Heart left ventricle (tissue), 16 donors: Measurements from ENCODE around the gene PIGS. TPM values are rescaled to one million over a fixed set of nuclear protein-coding genes. Genes with fewer than 3 reads are reported as not detected.

ENCODE experiments used
- ATAC-seq, 4 donors: fragments of 200-7000 bp; cut with Tn5 transposase; one replicate each; pipeline ENCODE4 v1.9.1; 2020 to 2022; ENCODE audit warnings: moderate library complexity in 4 of 4, mild to moderate bottlenecking in 3 of 4, moderate number of reproducible peaks in 1 of 4
- DNase-seq, 5 donors: peaks; one replicate each; pipeline ENCODE4 v3.0.0-alpha.2; 2020
- H3K27ac ChIP-seq, 12 donors: fragments of 200-600 bp; sonication (generic) in 4 of 12; one replicate each; pipeline versions ENCODE4 v1.5.0 to v1.8.0; 2016 to 2022; ENCODE audit warnings: mild to moderate bottlenecking in 2 of 12
- H3K27me3 ChIP-seq, 9 donors: fragments of 200-600 bp; sonication (generic) in 2 of 9; one replicate each; pipeline versions ENCODE4 v1.5.1 to v1.8.0; 2016 to 2022; ENCODE audit warnings: mild to moderate bottlenecking in 3 of 9
- H3K36me3 ChIP-seq, 9 donors: fragments of 200-600 bp; sonication (generic) in 2 of 9; one replicate each; pipeline versions ENCODE4 v1.5.0 to v1.8.0; 2018 to 2022; ENCODE audit warnings: mild to moderate bottlenecking in 2 of 9
- H3K4me1 ChIP-seq, 12 donors: fragments of 200-600 bp; sonication (generic) in 4 of 12; one replicate each; pipeline versions ENCODE4 v1.5.0 to v1.8.0; 2016 to 2022; ENCODE audit warnings: mild to moderate bottlenecking in 3 of 12
- H3K4me3 ChIP-seq, 12 donors: fragments of 200-600 bp; sonication (generic) in 4 of 12; one replicate each; pipeline versions ENCODE4 v1.5.0 to v1.8.0; 2017 to 2022; ENCODE audit warnings: mild to moderate bottlenecking in 9 of 12, moderate library complexity in 4 of 12
- H3K9me3 ChIP-seq, 12 donors: fragments of 200-600 bp; sonication (generic) in 4 of 12; one replicate each; pipeline versions ENCODE4 v1.5.0 to v1.8.0; 2016 to 2022; ENCODE audit warnings: mild to moderate bottlenecking in 1 of 12
- POLR2A ChIP-seq, 2 donors: fragments of 450-650 bp; IDR thresholded peaks; one replicate each; pipeline ENCODE4 v1.6.1; 2017; ENCODE audit warnings: antibody characterized with exemption in 2 of 2, mild to moderate bottlenecking in 2 of 2, moderate library complexity in 2 of 2
- WGBS, 4 donors: extraction: QIAGEN DNeasy Blood & Tissue Kit in 2 of 4; methylation state at CpG; one replicate each; pipeline versions ENCODE4 v1.1.5 to v1.1.7; 2013 to 2018; 5-methylcytosine and 5-hydroxymethylcytosine counted together
- intact Hi-C, 10 donors: fragments of 100-400 bp; cut with DNase I; formaldehyde crosslinking; loops; one replicate each; pipeline versions ENCODE4 v1.11.1 to v1.14.2; 2022
- polyA plus RNA-seq, 2 donors: library from polyadenylated mRNA; stranded (reverse); fragments of 200-250 nt; gene quantifications; one replicate each; pipeline ENCODE4 v1.2.3, GENCODE V29; 2013
- total RNA-seq, 9 donors: library from RNA; depleted of rRNA in 2 of 9; stranded (reverse); fragments of >200 nt in 2 of 9; fragmentation: NEBNext Ultra II Directional in 3 of 9; extraction: Animal tissue kit (Norgen Biotek cat#: 25700) in 3 of 9; gene quantifications; one replicate each; pipeline versions ENCODE4 v1.1.0 to v1.2.4, GENCODE V29; 2016 to 2023
- TF ChIP-seq, protein P1 (sequence below), 12 donors: fragments of 200-600 bp; sonication (generic) in 4 of 12; IDR thresholded peaks; one replicate each; pipeline versions ENCODE4 v1.5.0 to v1.8.0; 2018 to 2022; ENCODE audit warnings: antibody characterized with exemption in 12 of 12, mild to moderate bottlenecking in 5 of 12
- donor health status: ischemic (EF 13 %, LVEDD 7.1; RV severe dilation, severe dysfunction).
- donor health status: healthy with polysubstance abuse.
- donor health status: DM: no; HTN: yes; CAD: no.
- donor health status: DM: no; HTN: no; CAD: no.
- donor health status: ischemic (EF 25% LVEDD 6.9; RV normal size, moderate dysfunction).
- donor health status: ischemic (EF 25% LVEDD 5.7; RV mildly dilated, moderate dysfunction).
- donor health status: healthy.
- donor health status: DM: yes; HTN: yes; CAD: no.
- donor health status: ischemic (EF 35%, LVEDD 5.7; RV mildly dilated, moderate dysfunction).
- donor health status: nonischemic (EF 11% LVEDD 7.7; RV severe dilation, severe dysfunction).
- donor health status: DM: yes; HTN: yes; CAD: no.
- donor health status: PGD.
- donor health status: ischemic (EF 29% LVEDD 5.4; RV normal size, mild dysfunction).
- donor health status: nonischemic (EF 23%, LVEDD 6.1; RV moderate dilation, normal function).

PIGS gene
- total and polyA plus RNA-seq, 11 donors: 10.4 to 88.4 (median 55.1) TPM

DNA sequence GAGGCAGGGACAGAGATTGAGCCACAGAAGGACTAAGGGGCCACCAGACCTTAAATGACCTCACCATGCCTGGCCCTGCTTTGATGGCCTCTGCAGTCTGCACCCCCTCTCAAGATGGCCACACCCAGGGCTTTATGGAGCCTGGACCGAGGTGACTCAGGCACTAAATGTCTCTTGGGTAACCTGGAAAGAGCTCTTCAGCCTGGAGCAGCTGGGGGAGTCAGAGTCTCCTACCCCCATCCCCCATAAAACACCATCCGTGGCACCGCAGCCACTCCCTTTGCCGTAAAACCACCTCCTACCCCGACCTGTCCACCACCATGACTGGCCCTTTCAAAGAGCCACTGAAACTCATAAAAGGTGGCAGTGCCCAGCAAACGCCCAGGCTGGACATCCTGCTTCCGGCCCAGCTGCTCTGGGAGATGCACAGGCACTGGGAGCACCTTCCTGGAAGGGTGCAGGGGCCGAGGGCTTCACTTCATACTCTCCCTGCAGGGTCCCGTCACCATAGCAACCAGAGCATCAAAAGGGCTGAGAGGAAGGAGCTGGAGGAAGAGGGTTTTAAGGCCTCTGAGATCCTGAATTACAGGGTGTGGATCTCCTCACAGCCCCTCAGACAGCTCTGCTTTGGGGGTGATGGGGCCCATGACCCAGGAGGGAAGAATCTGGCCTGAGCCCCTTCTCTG, 42.9 kb downstream of the PIGS start:
- H3K27me3 ChIP-seq: peaks cover 0 to 6% (median 0%) of the 10 kb centered on the region in 9 donors
- no peaks in the 10 kb centered on the region for H3K4me1 ChIP-seq
- no peak for TF ChIP-seq POLR2A (IDR thresholded peaks at IDR 0.05)
- TF ChIP-seq, protein P1, sequence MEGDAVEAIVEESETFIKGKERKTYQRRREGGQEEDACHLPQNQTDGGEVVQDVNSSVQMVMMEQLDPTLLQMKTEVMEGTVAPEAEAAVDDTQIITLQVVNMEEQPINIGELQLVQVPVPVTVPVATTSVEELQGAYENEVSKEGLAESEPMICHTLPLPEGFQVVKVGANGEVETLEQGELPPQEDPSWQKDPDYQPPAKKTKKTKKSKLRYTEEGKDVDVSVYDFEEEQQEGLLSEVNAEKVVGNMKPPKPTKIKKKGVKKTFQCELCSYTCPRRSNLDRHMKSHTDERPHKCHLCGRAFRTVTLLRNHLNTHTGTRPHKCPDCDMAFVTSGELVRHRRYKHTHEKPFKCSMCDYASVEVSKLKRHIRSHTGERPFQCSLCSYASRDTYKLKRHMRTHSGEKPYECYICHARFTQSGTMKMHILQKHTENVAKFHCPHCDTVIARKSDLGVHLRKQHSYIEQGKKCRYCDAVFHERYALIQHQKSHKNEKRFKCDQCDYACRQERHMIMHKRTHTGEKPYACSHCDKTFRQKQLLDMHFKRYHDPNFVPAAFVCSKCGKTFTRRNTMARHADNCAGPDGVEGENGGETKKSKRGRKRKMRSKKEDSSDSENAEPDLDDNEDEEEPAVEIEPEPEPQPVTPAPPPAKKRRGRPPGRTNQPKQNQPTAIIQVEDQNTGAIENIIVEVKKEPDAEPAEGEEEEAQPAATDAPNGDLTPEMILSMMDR (IDR thresholded peaks at IDR 0.05): no peak
- no peaks in the 10 kb centered on the region for H3K36me3 ChIP-seq
- H3K4me3 ChIP-seq: no peak overlapping the region
- WGBS, 4 donors: 72 to 80% (median 74%) methylated on average over 9 of the region's 9 CpGs
- intact Hi-C loops: no loop called here
- no peaks in the 10 kb centered on the region for H3K9me3 ChIP-seq
- ATAC-seq (no peak), DNase-seq (no peak)
- no peak overlapping the region for H3K27ac ChIP-seq

DNA sequence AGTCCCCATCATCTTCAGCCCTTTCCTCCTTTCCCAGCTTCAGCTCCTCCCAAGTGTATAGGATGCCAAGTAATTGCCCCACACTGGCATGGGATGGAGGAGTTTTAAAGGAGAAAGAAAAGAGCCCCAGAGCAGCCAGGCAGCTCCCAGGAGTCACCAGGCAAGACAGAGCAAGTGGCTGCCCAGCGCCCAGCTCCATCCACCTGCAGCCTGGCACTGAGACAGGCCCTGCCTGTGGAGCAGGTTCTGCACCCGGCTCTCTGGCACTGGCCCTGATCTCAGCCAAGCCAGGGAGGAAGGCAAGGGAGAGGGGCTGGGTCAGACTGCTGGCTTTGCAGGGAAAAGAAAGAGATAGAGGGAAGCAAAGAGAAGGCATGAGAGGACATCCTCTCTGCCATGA, 43.5 kb downstream of the PIGS start:
- intact Hi-C loops: no loop called here
- DNase-seq: no peak
- H3K4me3 ChIP-seq: no peak overlapping the region
- no peaks in the 10 kb centered on the region for H3K36me3 ChIP-seq
- 90 to 97% (median 95%) methylated on average over 2 of the region's 2 CpGs for WGBS, 4 donors
- no peaks in the 10 kb centered on the region for H3K4me1 ChIP-seq
- no peaks in the 10 kb centered on the region for H3K9me3 ChIP-seq
- no peak for ATAC-seq
- H3K27ac ChIP-seq: no peak overlapping the region
- TF ChIP-seq POLR2A (IDR thresholded peaks at IDR 0.05): no peak
- TF ChIP-seq, protein P1 (IDR thresholded peaks at IDR 0.05): no peak
- peaks cover 0 to 6% (median 0%) of the 10 kb centered on the region in 9 donors for H3K27me3 ChIP-seq

DNA sequence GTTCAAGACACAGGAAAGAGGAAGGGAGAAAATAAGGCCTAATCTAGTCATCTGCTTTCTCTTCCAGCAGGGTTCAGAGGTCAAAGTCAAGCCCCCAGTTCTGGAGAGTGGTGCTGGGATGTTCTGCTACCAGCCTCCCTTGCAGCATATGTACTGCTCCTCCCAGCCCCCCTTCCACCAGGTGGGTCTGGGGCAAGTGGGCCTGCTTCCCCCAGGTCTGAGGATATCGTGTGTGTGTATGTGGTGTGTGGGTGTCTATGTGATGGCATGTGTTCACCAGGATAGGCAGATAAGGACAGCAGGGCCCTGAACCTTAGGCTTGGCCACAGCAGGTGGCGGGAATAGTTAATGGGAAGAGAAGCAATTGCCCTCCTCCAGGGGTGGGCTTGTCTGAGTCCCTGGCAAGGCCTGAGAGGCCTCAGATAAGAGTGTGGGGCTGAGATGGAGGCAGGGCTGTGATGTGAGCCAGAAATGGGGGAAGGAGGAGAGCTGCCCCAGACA, 44.1 kb downstream of the PIGS start:
- no peak for ATAC-seq
- 91 to 100% (median 94%) methylated on average over 2 of the region's 2 CpGs for WGBS, 4 donors
- TF ChIP-seq, protein P1 (IDR thresholded peaks at IDR 0.05): no peak
- TF ChIP-seq POLR2A (IDR thresholded peaks at IDR 0.05): no peak
- no peaks in the 10 kb centered on the region for H3K36me3 ChIP-seq
- H3K9me3 ChIP-seq: no peaks in the 10 kb centered on the region
- no peak for DNase-seq
- H3K27ac ChIP-seq: no peak overlapping the region
- no peak overlapping the region for H3K4me3 ChIP-seq
- H3K4me1 ChIP-seq: no peaks in the 10 kb centered on the region
- H3K27me3 ChIP-seq: peaks cover 0 to 6% (median 0%) of the 10 kb centered on the region in 9 donors
- intact Hi-C loops: no loop called here

DNA sequence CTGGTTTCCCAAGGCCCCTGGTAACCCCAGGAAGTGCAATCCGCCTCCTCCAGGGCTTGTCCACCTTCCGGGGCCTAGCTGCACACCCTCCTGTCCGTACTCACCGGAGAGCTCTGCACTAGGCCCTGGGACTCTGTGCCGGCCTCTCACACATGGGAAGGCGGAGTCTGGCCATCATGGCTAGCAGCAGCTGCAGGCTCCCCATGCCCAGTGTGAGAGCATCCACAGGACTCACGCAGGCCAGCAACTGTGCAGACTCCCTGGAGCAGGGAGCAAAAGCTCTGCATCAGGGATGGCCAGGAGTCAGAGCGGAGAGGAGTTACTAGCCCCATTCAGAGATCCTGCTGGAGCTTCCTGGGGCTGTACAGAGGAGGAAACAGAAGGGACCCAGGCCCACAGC, 44.9 kb downstream of the PIGS start:
- Histone ChIP-seq H3K4me3 (no peak overlapping the region), H3K27me3 (peaks cover 0 to 5% (median 0%) of the 10 kb centered on the region in 9 donors), H3K4me1 (no peaks in the 10 kb centered on the region), H3K9me3 (no peaks in the 10 kb centered on the region), H3K36me3 (no peaks in the 10 kb centered on the region), H3K27ac (no peak overlapping the region)
- TF ChIP-seq, protein P1 (IDR thresholded peaks at IDR 0.05): no peak
- TF ChIP-seq POLR2A (IDR thresholded peaks at IDR 0.05): no peak
- DNase-seq (no peak), ATAC-seq (no peak)
- 73 to 91% (median 77%) methylated on average over 7 to 8 of the region's 8 CpGs for WGBS, 4 donors
- intact Hi-C loops: no loop called here
